SKM-1 (cell line): Measurements from ENCODE around the gene UTS2B.
A peak's percentile ranks its signal among the peaks of the same experiment; 100 is the strongest.

Experiments used
- DNase-seq: peaks from one replicate; lab custom pipeline; 2025; ENCODE audit not compliant: unreplicated experiment; lab: John Stamatoyannopoulos, UW

UTS2B gene

GRCh38 chr3:191246034-191246433 is 84.3 kb downstream of the UTS2B start:
- DNase-seq = peak; percentile 92

DNA sequence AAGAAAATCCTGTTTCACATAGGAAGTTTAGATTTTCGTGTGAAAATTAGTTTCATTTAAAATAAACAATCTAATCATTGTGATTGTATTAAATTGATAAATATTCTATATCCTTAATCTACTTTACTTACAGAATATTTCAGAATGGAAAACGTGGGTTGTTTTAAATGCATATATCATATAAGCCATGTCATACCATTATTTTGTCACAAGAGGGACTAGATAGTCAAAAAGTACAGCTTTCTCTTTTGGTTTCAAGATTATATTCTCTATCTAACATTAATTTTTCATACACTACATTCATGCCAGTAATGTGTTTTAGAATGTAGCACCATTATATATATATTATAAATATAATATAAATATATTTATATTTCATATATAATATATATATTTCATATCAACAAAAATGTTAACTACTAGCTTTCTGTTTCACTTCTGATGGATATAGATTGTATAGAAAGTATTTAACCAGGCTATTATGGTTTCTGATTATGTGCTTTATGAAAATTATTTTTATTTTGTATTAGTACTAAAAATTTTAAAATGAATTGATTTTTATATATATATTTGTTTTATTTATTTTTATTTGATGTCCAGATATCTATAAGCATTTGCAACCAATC is 86.0 kb downstream of the UTS2B start:
- no peak for DNase-seq

DNA sequence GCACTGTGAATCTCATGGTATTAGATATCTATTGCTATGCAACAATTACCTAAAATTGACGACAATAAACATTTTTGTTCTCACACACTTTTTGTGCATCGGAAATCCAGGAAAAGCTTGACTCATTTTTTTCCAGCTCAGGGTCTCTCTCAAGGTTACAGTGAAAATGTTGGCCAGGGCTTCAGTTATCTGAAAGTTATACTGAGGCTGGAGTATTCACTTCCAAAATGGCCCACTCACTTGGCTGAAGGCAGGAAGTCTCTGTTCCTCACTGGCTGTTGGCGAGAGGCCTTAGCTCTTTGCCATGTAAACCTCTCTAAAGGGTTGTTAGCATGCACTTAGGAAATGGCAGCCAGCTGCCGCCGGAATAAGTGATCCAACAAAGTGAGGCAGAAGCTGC is 89.8 kb downstream of the UTS2B start:
- no peak for DNase-seq

DNA sequence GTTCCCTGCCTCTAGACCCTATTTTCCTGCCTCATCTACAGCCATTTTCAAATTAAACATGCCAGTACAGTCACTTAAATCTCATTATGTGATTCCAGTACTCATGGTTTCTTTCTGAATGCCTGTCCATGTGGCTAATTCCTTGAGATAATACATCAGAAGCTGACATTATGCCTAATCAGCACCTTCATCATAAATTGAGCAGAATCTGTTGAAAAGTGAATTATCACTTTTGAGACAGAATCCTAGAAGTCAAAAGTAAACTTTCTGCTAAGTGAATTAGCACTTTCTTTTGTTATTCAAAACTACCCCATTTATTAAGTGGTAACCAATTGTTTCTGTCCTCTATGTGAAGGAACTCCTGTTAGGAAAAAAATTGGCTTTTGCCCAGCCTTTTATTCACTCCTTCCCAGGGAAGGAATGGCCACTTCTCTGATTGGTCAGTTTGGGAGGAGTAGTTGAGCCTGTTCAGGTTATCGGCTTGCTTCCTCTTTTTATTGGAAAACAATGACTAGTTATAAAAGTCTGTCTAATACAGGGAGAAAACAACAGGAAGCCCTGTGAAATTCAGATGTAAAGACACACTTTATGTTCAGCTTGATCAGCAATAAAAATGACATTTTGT is 90.8 kb downstream of the UTS2B start:
- DNase-seq = no peak

GRCh38 chr3:191238321-191238817 is 92.0 kb downstream of the UTS2B start:
- no peak for DNase-seq

DNA sequence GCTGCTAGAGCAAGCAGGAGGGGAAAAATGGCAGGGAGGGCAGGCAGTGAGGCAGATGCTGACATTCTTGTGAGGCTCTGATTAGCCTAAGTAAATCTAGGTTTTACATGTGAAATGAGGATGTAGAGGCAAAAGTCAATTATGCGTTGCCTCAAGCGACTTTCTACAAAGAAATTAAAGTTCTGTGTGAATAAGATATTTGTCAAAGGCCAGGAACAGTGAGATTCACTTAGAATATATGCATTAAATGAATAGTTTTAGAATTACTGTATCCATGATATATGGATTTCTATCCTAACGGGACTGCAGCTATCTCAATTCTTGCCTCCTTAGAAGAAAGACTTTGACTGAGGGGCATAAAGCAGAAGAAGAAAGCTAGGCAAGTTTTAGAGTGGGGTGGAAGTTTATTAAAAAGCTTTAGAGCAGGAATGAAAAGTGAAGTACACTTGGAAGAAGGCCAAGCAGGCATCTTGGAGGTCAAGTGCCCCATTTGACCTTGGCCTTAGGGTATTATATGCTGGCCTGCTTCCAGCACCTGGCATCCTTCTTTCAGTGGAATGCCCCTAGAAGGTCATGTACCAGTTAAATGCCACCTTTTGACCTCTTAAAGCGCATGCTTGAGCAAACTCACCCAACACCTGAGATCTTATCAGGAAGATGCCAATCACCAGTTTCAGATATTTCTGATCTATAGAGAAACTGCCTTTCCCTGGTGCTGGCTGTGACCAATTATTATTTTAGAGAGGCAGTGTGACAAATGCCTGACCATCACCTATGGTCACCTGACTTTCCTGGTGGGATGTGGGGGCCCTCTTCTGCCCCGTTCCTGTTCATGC is 93.1 kb downstream of the UTS2B start:
- no peak for DNase-seq

GRCh38 chr3:191236646-191237045 is 93.7 kb downstream of the UTS2B start:
- no peak for DNase-seq

GRCh38 chr3:191235331-191236314 is 94.7 kb downstream of the UTS2B start:
- DNase-seq = no peak

DNA sequence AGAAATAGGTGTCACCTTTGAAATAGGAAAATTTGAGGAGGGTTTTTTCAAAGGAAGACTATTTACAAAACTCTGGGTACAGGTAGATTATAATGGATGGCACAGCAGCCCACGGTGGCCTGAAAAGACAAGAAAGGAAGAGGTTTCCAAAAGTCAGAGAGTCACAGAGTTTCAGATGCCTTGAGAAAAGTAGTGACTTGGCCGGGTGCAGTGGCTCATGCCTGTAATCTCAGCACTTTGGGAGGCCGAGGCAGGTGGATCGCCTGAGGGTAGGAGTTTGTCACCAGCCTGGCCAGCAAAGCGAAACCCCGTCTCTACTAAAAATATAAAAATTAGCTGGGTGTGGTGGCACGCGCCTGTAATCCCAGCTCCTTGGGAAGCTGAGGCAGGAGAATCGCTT is 96.1 kb downstream of the UTS2B start:
- DNase-seq = no peak

DNA sequence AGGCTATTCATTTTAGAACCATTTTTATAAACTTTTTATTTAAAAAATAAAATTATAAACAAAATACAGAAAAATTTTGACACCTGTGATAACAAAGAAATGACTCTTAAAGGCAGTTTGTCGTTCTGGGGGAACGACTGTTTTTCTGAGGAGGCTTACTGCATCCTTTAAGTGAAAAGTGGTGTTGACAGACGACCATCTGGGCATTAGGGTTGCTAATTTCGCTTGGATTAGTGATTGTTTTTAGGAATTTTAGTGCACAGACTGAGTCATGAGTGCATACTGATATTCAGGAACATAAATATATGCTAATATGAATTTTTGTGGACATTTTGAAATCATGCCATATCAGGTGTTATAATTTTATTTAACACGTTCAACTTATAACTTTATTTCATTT is 102.8 kb downstream of the UTS2B start:
- no peak for DNase-seq

- DNase-seq = no peak
Measured at GRCh38 chr3:191221638-191222037, 108.7 kb downstream of the UTS2B start.

- no peak for DNase-seq
Measured at GRCh38 chr3:191220908-191221307, 109.4 kb downstream of the UTS2B start.

GRCh38 chr3:191217301-191217700 is 113.0 kb downstream of the UTS2B start:
- DNase-seq = no peak
